ENCODE measurements around the gene USP33. TPM values are rescaled to one million over a fixed set of nuclear protein-coding genes. Genes with fewer than 3 reads are reported as not detected.
A peak's percentile ranks its signal among the peaks of the same experiment; 100 is the strongest.

The USP33 gene
- total RNA-seq, 1 experiment from 2014 or later: 61.6 TPM

GRCh38 chr1:77655431-77655974 is 104.1 kb downstream of the USP33 start (continued):
- TF ChIP-seq USF1 (CRISPR knock-in tag; IDR thresholded peaks at IDR 0.05) (no peak), ZNF416 (CRISPR knock-in tag; IDR thresholded peaks at IDR 0.05) (no peak), HMGXB4 (CRISPR knock-in tag; IDR thresholded peaks at IDR 0.05) (no peak), TP53 (CRISPR knock-in tag; IDR thresholded peaks at IDR 0.05) (no peak), RORB (CRISPR knock-in tag; IDR thresholded peaks at IDR 0.05) (no peak), PRRX2 (CRISPR knock-in tag; IDR thresholded peaks at IDR 0.05) (no peak), ZBTB43 (CRISPR knock-in tag; IDR thresholded peaks at IDR 0.05) (no peak), HMGA2 (CRISPR knock-in tag; IDR thresholded peaks at IDR 0.05) (no peak), TEAD1 (CRISPR knock-in tag; IDR thresholded peaks at IDR 0.05) (no peak)
- TF ChIP-seq, protein P1, sequence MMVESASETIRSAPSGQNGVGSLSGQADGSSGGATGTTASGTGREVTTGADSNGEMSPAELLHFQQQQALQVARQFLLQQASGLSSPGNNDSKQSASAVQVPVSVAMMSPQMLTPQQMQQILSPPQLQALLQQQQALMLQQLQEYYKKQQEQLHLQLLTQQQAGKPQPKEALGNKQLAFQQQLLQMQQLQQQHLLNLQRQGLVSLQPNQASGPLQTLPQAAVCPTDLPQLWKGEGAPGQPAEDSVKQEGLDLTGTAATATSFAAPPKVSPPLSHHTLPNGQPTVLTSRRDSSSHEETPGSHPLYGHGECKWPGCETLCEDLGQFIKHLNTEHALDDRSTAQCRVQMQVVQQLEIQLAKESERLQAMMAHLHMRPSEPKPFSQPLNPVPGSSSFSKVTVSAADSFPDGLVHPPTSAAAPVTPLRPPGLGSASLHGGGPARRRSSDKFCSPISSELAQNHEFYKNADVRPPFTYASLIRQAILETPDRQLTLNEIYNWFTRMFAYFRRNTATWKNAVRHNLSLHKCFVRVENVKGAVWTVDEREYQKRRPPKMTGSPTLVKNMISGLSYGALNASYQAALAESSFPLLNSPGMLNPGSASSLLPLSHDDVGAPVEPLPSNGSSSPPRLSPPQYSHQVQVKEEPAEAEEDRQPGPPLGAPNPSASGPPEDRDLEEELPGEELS (CRISPR knock-in tag; IDR thresholded peaks at IDR 0.05): no peak
- TF ChIP-seq, protein P2, sequence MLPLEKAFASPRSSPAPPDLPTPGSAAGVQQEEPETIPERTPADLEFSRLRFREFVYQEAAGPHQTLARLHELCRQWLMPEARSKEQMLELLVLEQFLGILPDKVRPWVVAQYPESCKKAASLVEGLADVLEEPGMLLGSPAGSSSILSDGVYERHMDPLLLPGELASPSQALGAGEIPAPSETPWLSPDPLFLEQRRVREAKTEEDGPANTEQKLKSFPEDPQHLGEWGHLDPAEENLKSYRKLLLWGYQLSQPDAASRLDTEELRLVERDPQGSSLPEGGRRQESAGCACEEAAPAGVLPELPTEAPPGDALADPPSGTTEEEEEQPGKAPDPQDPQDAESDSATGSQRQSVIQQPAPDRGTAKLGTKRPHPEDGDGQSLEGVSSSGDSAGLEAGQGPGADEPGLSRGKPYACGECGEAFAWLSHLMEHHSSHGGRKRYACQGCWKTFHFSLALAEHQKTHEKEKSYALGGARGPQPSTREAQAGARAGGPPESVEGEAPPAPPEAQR (CRISPR knock-in tag; IDR thresholded peaks at IDR 0.05): no peak
- TF ChIP-seq, protein P3, sequence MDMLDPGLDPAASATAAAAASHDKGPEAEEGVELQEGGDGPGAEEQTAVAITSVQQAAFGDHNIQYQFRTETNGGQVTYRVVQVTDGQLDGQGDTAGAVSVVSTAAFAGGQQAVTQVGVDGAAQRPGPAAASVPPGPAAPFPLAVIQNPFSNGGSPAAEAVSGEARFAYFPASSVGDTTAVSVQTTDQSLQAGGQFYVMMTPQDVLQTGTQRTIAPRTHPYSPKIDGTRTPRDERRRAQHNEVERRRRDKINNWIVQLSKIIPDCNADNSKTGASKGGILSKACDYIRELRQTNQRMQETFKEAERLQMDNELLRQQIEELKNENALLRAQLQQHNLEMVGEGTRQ (CRISPR knock-in tag; IDR thresholded peaks at IDR 0.05): no peak

DNA sequence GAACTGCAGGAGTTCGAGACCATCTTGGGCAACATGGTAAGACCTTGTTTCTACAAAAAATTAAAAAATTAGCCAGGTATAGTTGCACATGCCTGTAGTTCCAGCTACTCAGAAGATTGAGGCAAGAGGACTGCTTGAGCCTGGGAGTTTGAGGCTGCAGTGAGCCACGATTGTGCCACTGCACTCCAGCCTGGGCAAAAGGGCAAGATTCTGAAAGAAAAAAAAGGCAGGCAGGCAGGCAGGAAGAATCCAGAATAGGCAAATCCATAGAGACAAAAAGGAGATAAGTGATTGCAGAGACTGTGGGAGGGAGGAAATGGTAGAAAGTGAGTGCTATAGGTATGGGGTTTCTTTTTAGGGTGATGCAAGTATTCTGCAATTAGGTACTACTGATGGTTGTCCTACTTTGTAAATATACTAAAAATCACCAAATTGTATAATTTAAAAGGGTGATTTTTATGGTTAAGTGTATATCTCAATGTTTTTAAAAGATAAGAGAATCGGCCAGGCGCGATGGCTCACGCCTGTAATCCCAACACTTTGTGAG is 106.6 kb downstream of the USP33 start:
- DNase-seq (ENCODE audit: low spot score): no peak
- CTCF ChIA-PET: interaction anchor here (0.6 kb wide), 1 partner anchor 126 kb away, joined by 3 read pairs; the partner anchor contains the start of gene MIGA1
- Mint-ChIP-seq H3K9me3 (peaks cover 43% of the 10 kb centered on the region), H3K36me3 (peaks cover 46% of the 10 kb centered on the region), H3K27ac (peak overlapping the region; percentile 5; the same call in 1 of the 2 replicates), H3K4me1 (peaks cover 2% of the 10 kb centered on the region; the same call in 1 of the 2 replicates), H3K27me3 (ENCODE audit: low read depth) (no peaks in the 10 kb centered on the region; the same call in 1 of the 2 replicates), H3K4me3 (no peak overlapping the region)
- POLR2A ChIA-PET: no interaction called here
- ATAC-seq: no peak
- TF ChIP-seq, protein P4, sequence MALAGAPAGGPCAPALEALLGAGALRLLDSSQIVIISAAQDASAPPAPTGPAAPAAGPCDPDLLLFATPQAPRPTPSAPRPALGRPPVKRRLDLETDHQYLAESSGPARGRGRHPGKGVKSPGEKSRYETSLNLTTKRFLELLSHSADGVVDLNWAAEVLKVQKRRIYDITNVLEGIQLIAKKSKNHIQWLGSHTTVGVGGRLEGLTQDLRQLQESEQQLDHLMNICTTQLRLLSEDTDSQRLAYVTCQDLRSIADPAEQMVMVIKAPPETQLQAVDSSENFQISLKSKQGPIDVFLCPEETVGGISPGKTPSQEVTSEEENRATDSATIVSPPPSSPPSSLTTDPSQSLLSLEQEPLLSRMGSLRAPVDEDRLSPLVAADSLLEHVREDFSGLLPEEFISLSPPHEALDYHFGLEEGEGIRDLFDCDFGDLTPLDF (CRISPR knock-in tag; IDR thresholded peaks at IDR 0.05): no peak
- TF ChIP-seq, protein P5, sequence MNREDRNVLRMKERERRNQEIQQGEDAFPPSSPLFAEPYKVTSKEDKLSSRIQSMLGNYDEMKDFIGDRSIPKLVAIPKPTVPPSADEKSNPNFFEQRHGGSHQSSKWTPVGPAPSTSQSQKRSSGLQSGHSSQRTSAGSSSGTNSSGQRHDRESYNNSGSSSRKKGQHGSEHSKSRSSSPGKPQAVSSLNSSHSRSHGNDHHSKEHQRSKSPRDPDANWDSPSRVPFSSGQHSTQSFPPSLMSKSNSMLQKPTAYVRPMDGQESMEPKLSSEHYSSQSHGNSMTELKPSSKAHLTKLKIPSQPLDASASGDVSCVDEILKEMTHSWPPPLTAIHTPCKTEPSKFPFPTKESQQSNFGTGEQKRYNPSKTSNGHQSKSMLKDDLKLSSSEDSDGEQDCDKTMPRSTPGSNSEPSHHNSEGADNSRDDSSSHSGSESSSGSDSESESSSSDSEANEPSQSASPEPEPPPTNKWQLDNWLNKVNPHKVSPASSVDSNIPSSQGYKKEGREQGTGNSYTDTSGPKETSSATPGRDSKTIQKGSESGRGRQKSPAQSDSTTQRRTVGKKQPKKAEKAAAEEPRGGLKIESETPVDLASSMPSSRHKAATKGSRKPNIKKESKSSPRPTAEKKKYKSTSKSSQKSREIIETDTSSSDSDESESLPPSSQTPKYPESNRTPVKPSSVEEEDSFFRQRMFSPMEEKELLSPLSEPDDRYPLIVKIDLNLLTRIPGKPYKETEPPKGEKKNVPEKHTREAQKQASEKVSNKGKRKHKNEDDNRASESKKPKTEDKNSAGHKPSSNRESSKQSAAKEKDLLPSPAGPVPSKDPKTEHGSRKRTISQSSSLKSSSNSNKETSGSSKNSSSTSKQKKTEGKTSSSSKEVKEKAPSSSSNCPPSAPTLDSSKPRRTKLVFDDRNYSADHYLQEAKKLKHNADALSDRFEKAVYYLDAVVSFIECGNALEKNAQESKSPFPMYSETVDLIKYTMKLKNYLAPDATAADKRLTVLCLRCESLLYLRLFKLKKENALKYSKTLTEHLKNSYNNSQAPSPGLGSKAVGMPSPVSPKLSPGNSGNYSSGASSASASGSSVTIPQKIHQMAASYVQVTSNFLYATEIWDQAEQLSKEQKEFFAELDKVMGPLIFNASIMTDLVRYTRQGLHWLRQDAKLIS (CRISPR knock-in tag; IDR thresholded peaks at IDR 0.05; ENCODE audit: borderline replicate concordance): no peak
- TF ChIP-seq, protein P6, sequence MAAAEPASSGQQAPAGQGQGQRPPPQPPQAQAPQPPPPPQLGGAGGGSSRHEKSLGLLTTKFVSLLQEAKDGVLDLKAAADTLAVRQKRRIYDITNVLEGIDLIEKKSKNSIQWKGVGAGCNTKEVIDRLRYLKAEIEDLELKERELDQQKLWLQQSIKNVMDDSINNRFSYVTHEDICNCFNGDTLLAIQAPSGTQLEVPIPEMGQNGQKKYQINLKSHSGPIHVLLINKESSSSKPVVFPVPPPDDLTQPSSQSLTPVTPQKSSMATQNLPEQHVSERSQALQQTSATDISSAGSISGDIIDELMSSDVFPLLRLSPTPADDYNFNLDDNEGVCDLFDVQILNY (CRISPR knock-in tag; IDR thresholded peaks at IDR 0.05): no peak
- no peak for TF ChIP-seq OVOL2 (CRISPR knock-in tag; IDR thresholded peaks at IDR 0.05; ENCODE audit: borderline replicate concordance)
- no peak for TF ChIP-seq TP53 (CRISPR knock-in tag; IDR thresholded peaks at IDR 0.05)
- TF ChIP-seq NFATC4 (CRISPR knock-in tag; IDR thresholded peaks at IDR 0.05): no peak
- no peak for TF ChIP-seq ZNF219 (CRISPR knock-in tag; IDR thresholded peaks at IDR 0.05; ENCODE audit: borderline replicate concordance)
- TF ChIP-seq ZNF512 (CRISPR knock-in tag; IDR thresholded peaks at IDR 0.05; ENCODE audit: borderline replicate concordance): no peak

Data from WTC11 (cell line).